GM21515 (cell line): ENCODE data around the gene ARAP1.

Experiments used
- ATAC-seq: cut with Tn5 transposase; IDR thresholded peaks from one replicate; pipeline ENCODE4 v1.9.1; 2021; ENCODE audit not compliant: unreplicated experiment

Gene ARAP1

GRCh38 chr11:72764503-72764902 lies 12.3 kb upstream of the ARAP1 start:
- no peak for ATAC-seq

GRCh38 chr11:72763823-72764222 lies 11.6 kb upstream of the ARAP1 start:
- ATAC-seq, result no peak

- no peak for ATAC-seq
Observed at GRCh38 chr11:72762641-72763304, 10.6 kb upstream of the ARAP1 start.

- ATAC-seq, result no peak
Observed at GRCh38 chr11:72760539-72761405, 8.6 kb upstream of the ARAP1 start.

GRCh38 chr11:72759468-72759985 lies 7.3 kb upstream of the ARAP1 start:
- ATAC-seq, result no peak

DNA sequence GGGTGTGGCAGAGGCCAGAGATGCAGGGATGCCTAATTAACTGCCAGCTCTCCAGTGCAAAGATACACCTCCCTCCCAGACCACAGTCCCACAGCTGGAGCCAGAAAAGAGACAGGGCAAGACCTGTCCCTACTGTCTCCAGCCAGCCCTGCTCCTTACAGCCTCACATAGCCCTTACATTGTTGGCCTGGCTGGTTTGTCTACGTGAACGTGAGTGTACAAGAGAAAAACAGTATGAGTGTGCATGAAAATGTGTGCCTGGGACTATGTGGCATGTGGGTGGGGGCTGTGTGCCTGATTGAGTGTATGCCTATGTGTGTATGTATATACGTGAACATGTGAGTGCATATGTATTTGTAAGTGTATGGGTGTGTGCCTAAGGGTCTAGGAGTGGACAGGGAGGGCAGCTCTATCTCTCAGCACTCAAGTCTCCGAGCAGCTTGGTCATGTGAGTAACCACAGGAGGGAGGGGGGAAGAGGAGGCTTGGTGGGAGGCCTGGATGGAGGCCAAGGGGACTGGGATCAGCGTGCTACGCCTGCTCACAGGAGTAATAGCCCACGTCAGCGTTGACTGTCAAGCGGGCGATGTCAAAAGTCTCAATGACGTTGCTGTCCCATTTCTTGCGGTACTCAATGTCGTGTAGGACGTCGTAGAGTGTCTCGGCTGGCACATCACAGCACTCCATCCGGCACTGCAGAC lies 6.6 kb upstream of the ARAP1 start:
- ATAC-seq, result no peak

GRCh38 chr11:72758304-72758689 lies 6.1 kb upstream of the ARAP1 start:
- no peak for ATAC-seq

- ATAC-seq, result no peak
Observed at GRCh38 chr11:72755713-72756285, 3.6 kb upstream of the ARAP1 start.

- no peak for ATAC-seq
Observed at GRCh38 chr11:72754544-72755155, 2.4 kb upstream of the ARAP1 start.

DNA sequence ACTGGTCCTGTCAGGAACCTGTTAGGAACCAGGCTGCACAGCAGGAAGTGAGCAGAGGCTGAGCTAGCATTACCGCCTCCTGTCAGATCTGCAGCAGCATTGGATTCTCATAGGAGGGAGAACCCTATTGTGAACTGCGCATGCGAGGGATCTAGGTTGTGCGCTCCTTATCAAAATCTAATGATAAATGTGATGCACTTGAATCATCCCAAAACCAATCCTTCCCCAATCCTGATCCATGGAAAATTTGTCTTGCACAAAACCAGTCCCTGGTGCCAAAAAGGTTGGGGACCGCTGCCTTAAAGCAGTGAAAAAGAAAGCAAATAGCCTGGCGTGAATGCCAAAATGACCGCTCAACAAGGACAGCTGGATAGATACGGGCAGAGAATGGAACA lies 1.9 kb upstream of the ARAP1 start:
- no peak for ATAC-seq

DNA sequence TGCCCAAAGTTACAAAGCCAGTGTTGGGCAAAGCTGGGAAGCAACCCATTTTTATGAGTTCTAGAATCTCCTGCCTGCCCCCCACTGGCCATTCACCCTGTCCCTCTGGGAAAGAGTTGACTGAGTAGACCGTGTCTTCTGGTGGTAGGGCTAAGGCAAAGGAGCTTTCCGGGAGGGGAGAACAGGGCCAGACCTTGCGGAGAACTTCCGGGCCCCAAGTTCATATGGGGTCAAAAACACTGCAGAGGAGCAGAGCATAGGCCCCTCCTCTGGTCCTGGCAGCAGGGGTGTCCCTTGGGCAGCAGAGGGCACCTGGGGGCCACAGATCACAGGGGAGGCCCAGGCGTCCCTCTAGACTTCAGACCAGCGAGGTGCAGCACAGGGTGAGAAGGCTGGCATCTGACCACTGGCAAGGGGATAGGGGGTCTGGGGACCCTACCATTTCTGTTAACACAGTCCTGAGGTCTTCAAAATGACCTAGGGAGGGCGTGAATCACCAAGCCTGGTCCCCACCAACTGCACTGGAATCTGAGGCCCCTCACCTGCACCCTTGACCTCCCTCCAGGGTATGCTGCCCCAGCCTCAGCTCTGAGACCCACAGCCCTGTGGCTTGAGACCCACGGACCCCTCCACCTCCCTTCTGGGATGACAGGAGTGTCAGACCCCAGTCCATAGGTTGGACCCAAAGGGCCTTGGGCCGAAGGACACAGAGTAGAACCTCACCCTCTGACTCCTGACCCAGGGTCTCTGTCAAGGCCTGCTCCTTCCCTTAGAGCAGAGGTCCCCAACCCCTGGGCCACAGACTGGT lies 1.3 kb upstream of the ARAP1 start:
- no peak for ATAC-seq

- no peak for ATAC-seq
Observed at GRCh38 chr11:72751116-72752087, 806 bp downstream of the ARAP1 start.

- no peak for ATAC-seq
Observed at GRCh38 chr11:72750556-72751115, 1.6 kb downstream of the ARAP1 start.

DNA sequence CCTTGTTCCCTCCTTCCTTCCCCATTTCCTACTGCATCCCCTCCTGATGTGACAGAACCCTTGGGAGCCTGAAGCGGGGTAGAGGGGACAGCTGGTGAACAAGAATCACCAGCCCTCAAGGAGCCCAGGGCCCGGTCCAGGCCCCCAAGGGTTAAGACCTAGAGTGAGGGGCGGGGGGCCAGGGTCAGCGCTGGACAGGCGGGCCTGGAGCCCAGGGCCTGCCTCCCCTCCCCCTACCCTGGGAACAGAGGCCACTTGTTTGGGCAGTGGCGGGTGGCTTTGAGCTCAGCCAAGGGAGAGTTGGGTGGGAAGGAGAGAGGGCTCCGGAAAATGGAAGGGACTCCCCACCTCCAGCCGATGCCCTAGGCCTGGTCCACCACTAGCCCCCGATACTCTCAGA lies 2.1 kb downstream of the ARAP1 start:
- no peak for ATAC-seq

DNA sequence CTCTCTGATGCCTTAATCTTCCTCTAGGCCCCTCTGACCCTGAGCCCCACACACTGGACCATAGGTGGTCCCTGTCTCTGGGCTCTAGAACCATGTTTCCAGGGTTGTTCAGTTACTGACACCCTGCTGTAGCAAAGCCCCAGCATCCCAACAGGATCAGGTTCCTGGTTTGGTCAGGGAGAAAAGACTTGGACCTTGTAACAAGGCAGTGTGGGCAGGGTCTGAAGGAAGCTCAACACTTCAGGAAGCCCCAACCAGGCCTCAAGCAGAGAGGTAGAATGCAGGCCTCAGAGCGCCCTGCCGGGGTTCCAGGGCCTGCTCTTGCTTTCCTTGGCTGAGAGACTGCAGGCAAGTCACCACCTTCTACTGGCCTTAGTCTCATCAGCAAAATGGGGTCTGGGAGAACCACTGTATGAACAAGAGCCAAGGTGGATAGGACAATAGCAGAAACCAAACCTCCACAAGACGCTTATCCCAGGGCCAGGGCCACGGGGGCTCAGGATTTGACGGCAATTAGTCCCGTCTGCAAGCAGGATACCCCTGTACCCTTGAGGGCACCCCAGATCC lies 4.8 kb downstream of the ARAP1 start:
- no peak for ATAC-seq

GRCh38 chr11:72746821-72747220 lies 5.4 kb downstream of the ARAP1 start:
- ATAC-seq, result no peak

DNA sequence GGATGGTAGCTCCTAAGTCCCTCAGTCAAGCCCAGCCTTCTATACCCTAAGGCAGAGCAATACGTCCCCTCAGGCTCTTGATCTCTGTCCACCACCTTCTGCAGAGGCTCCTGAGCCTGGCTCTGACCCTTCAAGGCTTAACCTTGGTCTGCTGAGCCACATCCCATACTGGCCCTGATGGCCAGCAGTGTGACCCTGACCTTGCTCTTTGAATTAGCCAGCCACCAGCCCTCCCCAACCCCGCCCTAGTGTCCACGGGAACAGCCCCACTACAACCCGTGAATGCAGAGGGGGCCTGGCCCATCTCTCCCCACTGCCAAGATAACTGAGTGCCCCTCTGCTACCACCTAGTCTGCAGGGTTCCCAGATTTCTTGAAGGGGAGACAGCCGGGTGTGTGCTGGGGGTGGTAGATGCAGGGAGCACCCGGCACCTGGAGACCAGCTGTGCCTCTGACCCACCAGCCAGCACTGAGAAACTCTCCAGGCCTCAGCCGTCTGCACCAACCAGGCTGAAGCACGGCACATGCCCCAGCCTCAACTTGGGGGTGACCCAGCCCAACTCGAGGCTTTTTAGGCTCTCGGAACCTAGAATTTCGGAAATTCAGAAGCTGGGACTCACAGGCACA lies 6.2 kb downstream of the ARAP1 start:
- ATAC-seq, result no peak

DNA sequence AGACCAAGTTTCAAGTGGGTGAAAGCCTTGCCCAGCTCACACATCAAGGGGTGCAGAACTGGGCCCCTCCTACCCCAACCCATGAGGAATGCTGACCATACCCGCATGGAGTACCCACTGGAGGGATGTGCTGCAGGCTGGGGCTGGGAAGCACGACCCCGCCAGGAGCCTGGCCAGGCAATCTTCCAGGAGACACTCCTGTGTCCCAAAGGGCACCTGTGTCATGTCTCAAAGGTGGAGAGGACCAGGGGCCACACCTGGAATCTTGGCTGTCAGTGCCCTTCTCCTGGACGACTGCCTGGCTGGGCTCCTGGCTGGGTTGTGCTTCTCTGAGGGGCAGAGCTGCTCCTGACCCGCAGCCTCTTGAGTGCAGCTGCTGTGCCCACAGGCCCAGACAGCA lies 6.7 kb downstream of the ARAP1 start:
- no peak for ATAC-seq
